PC-9 (cell line): ENCODE data around the gene SFTA2.

ENCODE experiments used
- EZH2 ChIP-seq: fragments of 200-600 bp; sonication (generic); IDR thresholded peaks from 2 replicates; pipeline ENCODE4 v1.8.0; 2017; ENCODE audit warnings: antibody characterized with exemption, low read depth
- TF ChIP-seq, protein P1 (sequence below): fragments of 200-600 bp; sonication (generic); conservative IDR thresholded peaks from 2 replicates; pipeline ENCODE4 v1.6.1; 2017; ENCODE audit warnings: mixed run types, antibody characterized with exemption, mild to moderate bottlenecking, moderate library complexity

DNA sequence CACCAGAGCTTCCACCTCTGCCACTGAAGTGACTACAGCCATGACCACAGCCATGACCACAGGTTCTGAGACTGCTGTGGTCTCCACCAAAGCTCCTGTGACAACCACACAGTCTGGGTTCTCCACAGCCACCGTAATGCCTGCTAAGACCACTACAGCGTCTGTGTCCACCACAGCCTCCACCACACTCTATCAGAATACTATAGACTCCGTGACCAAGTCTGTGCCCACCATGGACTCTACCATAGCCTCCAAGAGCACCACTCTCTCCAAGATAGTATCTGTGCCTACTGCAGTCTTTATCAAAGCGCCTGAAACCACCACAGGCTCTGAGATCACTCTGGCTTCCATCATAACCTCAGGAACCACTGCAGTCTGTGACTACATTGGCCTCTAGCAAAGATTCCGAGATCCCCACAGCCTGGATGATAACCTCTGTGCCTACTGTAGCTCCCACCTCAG is 33.2 kb upstream of the SFTA2 start:
- TF ChIP-seq, protein P1, sequence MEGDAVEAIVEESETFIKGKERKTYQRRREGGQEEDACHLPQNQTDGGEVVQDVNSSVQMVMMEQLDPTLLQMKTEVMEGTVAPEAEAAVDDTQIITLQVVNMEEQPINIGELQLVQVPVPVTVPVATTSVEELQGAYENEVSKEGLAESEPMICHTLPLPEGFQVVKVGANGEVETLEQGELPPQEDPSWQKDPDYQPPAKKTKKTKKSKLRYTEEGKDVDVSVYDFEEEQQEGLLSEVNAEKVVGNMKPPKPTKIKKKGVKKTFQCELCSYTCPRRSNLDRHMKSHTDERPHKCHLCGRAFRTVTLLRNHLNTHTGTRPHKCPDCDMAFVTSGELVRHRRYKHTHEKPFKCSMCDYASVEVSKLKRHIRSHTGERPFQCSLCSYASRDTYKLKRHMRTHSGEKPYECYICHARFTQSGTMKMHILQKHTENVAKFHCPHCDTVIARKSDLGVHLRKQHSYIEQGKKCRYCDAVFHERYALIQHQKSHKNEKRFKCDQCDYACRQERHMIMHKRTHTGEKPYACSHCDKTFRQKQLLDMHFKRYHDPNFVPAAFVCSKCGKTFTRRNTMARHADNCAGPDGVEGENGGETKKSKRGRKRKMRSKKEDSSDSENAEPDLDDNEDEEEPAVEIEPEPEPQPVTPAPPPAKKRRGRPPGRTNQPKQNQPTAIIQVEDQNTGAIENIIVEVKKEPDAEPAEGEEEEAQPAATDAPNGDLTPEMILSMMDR, result no peak
- TF ChIP-seq EZH2, result no peak
